HG02678 (cell line): ENCODE measurements around the gene CACNB1.
"Not testable (repeated sequence)": the region's sequence is repeated elsewhere in the genome, so short reads cannot be mapped to it uniquely, and the experiment has no call there.

Experiments
- ATAC-seq: cut with Tn5 transposase; IDR thresholded peaks from one replicate; pipeline ENCODE4 v1.9.1; 2021; ENCODE audit warnings: mild to moderate bottlenecking, moderate library complexity; ENCODE audit not compliant: unreplicated experiment

Gene CACNB1

GRCh38 chr17:39177256-39177655 is 20.2 kb downstream of the CACNB1 start:
- no peak for ATAC-seq

- no peak for ATAC-seq
Observed at GRCh38 chr17:39175695-39176093, 21.8 kb downstream of the CACNB1 start.

GRCh38 chr17:39174920-39175694 is 22.4 kb downstream of the CACNB1 start:
- ATAC-seq: no peak

DNA sequence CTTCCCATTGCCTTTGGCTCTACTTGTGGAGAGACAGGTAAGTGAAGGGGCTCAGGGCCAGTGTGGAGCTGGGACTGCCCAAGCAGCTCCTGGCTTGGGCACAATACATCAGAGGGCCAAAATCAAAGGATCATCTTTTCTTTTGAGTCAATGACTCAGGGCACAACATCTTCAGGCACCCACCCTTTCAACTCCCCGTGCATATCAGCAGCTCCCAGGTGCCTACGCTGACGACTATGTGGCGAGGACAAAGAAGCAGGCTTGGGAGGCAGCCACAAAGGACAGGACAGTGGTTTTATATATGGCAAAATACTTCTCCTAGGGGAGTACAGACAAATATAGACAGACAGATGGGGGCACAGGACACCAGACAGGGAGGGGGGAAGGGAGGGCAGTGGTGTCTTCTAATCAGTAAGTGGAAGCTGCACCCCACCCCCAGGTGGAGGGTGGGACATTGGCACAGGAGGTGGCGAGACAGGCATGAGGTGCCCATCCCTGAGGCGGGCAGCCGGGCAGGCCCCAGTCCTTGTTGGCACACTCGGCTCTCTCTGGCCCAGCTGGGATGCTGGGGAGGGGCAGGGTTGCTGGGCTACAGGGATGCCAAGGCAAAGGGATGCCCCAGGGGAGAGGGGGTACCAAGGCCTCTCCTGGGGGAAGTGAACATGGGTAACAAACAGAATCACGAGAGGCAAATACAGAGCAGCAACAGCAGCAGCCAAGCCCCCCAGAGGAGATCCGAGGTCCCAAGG is 23.8 kb downstream of the CACNB1 start:
- no peak for ATAC-seq

DNA sequence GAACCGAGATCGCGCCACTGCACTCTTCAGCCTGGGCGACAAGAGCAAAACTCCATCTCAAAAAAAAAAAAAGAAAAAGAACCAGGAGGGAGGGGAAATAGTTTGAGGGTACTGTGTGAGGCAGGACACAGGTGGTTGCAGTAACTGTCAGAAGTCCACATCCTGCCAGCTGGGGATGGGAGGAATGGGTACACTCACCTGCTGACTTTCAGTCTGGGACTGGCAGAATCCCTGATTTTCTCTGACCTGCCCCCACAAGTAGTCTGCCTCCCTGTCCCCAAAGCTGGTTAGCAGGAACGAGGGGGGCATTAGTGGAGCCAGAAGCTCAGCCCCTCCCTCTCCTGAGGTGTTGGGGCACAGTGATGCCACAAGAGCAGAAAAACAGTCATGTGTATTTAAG is 24.4 kb downstream of the CACNB1 start:
- no peak for ATAC-seq

DNA sequence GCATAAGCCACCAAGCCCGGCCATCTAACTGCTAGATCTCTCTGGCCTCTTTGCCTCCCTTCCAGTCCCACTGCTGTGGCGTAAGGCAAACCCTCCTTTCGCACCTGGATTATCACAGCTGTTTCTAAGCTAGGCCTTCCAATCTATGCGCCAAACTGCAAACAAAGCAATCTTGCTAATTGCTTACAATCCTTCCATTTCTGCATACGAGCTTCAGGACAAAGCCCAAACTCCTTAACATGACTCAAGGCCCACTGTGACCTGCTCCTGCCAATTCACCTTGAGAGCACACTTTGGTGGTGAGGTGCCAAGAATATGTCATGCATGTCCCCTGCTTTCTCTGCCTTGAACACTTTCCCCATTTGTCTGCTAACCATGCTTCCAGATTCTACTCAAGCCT is 25.5 kb downstream of the CACNB1 start:
- no peak for ATAC-seq

DNA sequence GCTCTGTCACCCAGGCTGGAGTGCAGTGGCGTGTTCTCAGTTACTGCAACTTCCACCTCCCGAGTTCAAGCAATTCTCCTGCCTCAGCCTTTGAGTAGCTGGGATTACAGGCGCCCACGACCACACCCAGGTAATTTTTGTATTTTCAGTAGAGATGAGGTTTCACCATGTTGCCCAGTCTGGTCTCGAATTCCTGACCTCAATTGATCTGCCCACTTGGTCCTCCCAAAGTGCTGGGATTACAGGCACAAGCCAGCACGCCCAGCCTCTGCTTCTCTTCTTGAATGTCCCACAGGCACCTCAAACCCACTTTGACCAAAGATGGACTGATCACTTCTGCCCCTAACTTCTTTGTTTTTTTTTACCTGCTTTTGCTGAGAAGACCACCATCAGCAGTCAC is 26.9 kb downstream of the CACNB1 start:
- ATAC-seq: no peak

DNA sequence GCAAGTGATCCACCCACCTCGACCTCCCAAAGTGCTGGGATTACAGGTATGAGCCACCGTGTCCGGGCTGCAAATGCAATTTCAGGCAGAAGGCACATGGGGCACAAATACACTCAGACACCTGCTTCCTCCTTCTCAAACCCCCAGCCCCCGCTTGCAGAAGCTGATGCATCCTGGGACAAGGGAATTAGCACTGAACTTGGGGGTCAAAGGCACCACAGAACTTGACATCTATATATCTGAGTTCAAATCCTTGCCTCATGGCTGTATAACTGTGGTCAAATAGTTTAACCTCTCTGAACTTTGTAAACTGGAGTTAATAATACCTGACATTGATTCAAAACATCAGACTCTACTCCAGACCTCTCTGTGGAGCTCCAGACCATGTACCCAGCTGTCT is 27.4 kb downstream of the CACNB1 start:
- no peak for ATAC-seq

DNA sequence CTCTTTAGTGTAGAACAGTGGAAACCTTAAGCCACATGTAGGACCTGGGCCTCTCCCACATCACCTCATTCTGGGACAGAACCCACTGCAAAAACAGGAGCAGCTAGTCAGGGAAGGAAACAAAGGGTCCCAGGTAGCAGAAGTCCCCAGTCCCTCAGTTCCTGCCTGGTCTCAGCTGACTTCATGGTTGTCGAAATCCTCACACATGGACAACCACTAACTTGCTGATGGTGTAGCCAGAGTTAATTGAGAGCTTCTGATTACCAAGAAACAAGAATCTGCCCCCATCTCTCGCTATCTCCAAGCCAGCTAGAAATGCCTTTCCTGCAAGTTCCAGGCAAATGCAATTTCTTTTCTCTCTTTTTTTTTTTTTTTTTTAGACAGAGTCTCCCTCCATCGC is 28.0 kb downstream of the CACNB1 start:
- ATAC-seq: no peak

- ATAC-seq: no peak
Observed at GRCh38 chr17:39169101-39169500, 28.4 kb downstream of the CACNB1 start.

GRCh38 chr17:39168503-39168902 is 29.0 kb downstream of the CACNB1 start:
- ATAC-seq: not testable (repeated sequence)

DNA sequence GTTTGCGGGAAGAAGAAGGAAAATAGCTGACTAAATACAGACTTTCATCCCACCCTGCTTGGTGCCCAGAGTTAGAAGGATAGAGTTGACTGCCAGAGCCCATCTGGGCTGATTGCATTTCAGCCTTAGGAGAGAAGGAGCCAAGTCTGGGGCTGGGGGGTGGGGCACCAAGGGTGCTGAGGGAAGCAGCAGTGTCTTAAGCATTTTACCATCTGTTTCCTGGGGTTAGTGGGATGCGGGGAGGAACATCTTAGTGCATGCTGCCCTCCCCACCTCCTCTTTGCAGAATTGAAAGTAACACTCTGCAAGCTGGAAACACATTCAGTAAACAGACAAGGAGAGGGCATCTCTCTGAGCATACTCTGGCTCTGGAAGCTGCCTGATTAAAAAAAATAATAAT is 30.0 kb downstream of the CACNB1 start:
- no peak for ATAC-seq

DNA sequence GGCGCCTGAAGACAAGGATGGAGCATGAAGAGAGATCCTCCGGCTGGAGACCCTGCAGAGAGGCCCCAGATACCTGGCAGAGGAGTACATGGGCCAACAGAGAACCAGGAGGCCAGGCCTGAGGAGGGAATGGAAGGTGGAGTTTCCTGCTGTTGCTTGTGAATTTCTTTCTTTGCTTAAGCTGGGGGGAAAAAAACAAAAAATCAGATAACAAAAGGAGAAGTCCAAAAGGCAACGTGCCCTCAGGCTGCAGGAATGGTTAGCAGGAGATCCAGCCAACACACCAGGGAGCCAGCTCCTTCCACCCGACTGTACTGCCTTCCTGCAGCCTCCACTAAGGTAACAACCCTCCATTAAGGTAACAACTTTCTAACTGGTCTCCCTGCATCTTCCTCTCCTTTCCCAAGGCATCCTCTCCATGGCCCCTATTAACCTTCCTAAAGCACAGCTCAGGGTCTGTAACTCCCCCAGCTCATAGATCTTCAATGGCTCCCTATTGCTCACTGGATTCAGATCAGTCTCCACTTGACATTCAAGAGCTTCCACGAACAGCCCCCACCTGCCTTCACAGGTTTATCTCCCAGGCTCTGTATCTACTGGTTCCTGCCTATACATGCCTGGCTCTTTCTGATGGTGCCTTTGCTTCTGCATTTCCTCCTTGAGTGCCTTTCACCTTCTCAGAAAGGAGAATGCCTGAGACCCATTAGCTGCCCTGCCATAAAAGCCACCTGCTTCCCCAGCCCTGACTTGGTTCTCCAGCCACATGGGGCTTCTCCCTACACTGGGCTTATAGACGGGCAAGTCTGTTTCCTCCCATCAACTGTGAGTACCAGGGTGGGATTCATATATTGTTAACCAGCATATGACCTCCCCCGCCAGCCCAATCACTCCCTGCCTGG is 30.8 kb downstream of the CACNB1 start:
- ATAC-seq: no peak

- ATAC-seq: no peak
Observed at GRCh38 chr17:39165841-39166349, 31.6 kb downstream of the CACNB1 start, which contains the start of gene ARL5C. TSS of gene ARL5C (minus strand) at chr17:39166161. CDS start at chr17:39165760, 401 bp downstream.

DNA sequence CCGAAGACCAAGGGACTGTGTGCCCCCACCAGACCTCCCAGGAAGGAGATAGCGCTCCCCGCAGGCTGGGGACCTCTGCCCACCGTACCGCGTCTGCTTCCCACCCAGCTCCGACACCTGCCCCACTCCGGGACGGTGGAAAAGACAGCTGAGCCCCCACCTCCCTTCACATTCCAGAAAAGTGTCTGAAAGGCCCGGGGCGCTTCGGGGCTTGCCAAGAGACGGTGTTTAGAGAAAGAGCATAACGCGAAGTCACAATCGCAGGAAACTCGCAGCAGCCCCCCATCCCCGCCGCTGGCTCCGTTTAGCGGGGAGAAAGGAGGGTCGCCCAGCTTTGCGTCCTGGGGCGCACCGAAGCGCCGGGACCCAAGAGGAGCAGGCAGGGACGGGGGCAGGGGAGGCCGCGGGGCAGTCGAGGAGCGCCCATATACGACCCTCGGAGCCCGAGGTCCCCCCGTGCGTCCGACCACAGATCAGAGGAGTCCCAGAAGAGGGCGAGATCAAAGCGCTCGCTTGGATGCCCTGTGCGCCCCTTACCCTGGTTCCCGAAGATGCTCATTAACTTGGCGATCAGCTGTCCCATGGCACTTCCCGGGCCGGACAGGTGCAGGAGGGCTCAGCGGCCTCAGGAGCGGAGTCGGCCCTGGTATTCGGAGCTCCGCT is 32.2 kb downstream of the CACNB1 start:
- no peak for ATAC-seq

DNA sequence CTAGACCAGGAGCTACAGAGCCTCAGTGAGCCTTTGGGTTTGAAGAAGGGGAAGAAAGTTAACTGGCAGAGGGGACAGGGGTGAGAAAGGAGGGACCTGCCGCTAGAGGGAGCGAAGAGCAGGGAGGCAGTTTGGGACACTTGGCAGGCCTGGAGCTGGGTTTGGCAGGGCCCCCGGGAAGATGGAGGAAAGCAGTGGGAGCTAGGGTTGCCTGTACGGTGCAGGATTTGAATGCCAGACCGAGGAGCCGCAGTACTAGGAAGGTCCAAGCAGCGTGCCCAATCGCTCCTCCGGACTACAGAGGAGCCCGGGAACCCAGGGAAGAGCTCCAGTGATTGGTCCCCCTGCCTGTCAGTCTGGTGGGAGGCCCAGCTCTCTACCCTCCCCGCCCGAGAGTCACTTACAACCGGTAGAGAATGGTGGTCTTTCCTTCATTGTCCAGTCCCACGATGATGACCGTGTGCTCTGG is 32.8 kb downstream of the CACNB1 start:
- no peak for ATAC-seq

- no peak for ATAC-seq
Observed at GRCh38 chr17:39161962-39162361, 35.5 kb downstream of the CACNB1 start.

DNA sequence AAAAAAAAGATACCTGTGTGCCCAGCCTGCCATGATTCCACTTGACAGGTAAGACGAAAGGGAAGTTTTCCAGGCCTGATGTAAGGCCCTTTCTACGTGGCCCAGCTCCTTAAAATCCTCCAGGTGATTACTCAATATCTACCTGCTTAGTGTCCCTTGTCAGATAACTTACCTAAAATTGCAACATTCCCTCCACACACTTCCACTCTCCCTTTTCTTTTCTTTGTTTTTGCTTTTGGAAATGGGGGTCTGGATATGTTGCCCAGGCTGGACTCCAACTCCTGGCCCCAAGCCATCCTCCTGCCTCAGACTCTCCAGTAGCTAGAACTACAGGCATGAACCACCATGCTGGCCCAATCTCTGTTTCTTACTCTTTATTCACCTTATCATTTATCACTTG is 38.8 kb downstream of the CACNB1 start:
- ATAC-seq: no peak

GRCh38 chr17:39156491-39156890 is 41.0 kb downstream of the CACNB1 start:
- ATAC-seq: no peak

GRCh38 chr17:39155654-39156053 is 41.8 kb downstream of the CACNB1 start:
- ATAC-seq: no peak
